HG03354 (cell line): Measurements from ENCODE around the gene CACNA2D3.

Source experiments
- ATAC-seq: cut with Tn5 transposase; IDR thresholded peaks from one replicate; pipeline ENCODE4 v1.9.1; 2021; ENCODE audit warnings: mild to moderate bottlenecking; ENCODE audit not compliant: unreplicated experiment, poor library complexity, severe bottlenecking

Gene CACNA2D3

DNA sequence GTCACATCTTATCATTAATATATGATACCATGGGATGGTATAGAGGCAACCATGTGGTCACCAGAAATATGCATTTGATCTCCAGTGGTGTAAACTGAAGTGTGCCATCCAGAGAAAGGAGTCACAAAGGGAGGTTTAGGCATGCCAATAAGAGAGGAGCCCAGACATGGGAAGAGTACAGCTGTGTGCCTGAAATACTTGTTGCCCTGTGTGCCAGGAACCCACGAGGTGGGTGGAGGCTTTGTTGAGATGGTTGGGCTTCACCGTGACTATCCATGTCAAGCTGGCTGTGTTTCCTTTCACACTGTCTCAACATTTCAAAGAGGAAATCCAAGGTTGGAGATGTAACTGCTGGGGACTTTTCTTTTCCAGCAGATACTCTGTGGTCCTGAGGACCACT lies 43.5 kb downstream of the CACNA2D3 start:
- no peak for ATAC-seq

DNA sequence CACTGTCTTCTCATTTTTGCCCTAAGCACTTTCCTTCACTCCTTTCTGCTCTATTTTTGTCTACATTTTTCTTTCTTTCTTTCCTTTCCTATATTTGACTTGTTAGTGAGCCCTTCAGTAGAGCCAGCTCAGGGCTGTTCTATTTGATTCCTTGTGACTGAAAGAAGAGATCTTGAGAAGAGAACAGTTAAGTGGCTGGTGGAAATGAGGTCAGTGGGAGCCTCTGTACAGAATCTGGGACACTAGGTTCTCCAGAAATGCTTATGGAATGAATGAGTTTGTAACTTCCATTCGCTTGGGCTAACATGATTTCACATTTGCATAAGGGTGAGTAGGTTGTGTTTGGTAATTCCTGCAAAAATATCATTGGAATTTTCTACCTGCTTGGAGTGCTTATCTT lies 45.6 kb downstream of the CACNA2D3 start:
- ATAC-seq: no peak

DNA sequence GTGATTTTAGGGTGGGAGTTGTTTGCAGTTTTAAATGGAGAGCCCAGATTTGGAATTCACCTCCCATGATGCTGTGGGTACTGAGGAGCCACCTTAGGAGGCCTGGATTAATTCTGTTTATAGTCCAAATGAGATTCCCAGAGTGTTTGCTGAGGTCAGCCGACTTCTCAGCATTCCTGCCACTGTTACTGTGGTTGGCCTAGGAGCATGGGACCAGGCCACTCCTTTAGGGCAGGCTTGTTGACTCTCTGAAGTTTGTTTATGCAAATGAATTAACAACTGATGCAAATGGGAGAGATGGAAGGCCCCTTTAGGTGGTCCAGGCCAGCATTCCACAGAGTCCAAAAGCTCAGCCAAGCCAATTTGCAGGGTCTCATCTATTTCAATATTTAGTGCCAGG lies 46.1 kb downstream of the CACNA2D3 start:
- no peak for ATAC-seq

DNA sequence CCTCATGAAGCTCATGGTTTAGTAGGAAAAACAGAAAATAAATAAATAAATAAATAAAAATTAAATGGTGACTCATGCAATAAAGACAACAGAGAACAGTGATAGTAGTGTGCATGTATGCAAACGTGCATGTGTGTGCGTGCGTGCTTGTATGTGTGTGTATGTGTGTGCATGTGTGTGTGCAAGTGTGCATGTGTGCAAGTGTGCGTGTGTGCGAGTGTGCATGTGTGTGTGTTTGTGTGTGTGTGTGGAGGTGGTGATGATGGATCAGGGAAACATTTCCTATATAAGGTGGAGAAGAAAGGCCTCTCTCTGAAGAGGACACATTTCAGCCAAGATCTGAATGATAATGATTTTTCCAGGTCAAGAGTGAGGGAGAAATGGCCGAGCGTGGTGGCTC lies 47.2 kb downstream of the CACNA2D3 start:
- ATAC-seq: no peak

DNA sequence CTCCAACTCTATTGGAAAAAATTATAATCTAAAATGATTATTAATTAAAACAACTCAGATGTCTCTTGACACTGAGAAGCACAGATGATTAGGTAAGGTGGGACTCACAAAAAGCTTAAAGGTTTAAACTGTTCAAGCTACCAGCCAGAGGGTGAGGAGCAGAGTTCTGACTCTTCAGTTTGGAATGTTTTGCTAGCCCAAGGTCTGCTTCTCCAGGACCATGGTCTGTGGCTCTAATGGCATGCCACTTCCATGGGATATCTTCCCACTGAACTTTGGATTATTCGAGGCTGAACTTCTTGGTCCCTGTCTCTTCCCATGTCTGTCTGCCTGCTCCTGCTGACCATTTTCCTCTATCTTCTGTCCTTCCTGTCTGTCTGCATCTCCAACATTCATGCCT lies 49.2 kb downstream of the CACNA2D3 start:
- no peak for ATAC-seq

DNA sequence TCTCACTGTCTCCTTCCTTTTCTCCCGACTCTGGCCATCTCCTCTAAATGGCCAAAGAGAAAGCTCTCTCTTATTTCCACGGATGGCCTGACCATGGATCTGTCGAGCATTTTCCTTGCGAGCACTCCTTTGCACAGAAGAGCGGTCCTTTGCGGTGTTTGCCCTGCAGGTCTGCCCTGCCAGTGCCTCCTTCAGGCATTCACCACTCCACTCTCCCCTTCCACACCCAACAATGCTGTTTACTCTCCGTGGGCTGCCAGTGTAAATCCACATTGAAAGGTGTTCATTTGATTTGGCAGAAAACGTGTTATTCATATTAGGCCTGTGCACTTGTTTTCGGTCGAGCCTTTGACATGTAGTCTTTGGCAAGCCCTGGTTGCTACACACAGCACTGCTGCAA lies 49.6 kb downstream of the CACNA2D3 start:
- ATAC-seq: no peak

DNA sequence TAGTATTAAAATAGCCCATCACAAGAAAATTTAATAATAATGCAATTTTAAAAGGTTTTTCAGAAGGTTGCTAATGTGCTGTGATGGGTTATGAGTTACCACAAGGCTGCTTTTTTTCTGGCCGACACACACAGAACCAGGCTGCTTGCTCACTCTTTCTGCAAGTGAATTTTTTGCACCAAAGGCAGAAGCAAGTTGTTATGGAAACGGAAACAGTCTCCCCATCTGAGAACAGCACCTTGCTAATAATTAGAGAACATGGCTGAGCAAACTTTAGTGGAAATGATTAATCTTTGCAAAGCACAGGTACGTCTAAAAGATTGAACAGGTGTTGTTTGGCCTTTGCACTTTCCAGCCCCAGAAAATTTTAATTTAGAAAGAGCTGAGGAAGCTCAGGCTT lies 51.0 kb downstream of the CACNA2D3 start:
- no peak for ATAC-seq

DNA sequence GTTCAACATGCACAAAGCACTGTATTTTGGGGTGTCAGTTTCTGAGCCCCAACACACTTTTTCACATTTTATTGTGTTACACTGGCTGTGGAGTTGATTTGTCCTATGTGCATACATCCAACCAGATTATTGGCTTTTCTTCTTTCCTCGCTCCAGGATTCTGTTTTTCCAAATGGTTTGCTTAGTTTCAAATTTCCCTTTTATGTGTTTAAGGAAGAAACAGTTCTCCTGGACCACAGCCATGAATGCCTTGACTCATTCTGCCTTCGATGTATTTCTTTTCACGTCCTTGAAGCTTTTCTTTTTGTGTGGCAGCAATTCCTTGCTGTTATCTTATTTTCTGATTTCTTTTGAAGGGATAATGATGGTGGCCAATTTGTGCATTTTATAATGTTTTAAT lies 53.8 kb downstream of the CACNA2D3 start:
- no peak for ATAC-seq

DNA sequence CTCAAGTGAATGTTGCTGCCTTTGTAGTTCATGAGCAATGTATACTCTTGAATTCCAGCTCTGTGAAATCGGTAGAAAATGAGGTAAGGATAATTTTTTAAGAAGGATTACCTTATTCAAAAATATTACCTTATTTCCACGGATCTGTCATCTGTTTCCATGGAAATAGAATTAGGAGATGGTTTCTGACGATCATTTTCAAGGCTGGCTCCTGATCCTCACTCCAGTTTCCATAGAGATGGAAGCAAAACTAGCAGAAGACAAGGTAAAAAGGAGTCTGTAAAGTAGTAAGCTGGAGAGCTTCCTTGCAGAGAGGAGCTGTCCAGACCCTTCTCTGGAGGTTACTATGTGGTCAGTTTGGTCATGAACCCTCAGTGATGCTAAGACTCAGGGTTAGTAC lies 55.5 kb downstream of the CACNA2D3 start:
- ATAC-seq: no peak

DNA sequence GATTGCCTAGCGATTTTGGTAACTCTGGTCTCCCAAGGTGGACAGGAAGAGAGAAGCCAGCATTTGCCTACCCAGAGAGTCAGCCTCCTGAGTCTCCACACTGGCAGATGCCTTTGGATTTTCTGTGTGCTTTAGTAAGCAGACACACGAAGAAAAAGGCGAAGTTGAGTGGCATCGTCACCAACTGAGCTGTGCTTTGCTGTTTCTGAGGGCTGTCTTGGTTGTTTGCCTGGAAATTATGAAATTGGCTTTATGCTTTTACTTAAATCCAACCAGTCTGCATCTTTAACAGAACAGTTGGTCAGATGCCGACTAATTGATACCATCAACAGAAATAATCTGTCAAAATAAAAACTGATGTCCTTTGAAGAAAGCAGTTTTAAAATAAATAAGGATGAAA lies 56.0 kb downstream of the CACNA2D3 start:
- no peak for ATAC-seq

DNA sequence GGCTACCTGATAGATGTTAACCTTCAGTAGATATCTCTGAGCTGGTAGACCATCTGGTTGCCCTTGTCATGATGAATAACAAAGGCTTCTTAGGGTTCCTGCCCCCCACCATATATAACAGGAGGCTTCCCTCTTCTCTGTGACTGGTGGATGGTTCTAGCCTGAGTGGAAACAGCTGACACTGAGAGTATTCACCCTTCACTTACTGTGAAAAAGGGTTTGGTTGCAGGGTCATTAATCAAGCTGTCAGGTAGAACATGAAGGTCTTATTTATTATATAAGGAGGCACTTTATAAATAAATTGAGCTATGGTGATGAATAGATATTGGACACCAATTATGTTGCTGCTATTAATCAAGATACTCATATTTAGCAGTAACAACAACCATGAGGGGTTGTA lies 58.6 kb downstream of the CACNA2D3 start:
- ATAC-seq: no peak

DNA sequence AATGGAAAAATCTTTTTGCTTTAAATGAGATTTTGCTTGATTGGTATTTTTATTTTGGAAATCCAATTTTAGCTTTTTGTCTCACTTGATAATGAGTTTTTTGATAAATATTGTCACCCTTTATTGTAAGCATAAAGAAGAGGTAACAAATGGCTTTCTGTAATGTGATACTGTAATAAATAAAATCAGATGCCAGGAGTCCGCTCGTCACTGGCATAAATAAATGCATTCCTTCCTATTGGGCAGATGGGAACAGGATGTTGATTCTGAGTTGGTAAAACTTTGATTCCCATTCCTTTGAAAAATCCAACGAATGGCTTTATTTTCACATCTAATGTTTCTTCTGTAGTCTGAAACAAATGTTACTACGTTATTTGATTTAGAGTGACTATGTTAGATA lies 59.9 kb downstream of the CACNA2D3 start:
- no peak for ATAC-seq

DNA sequence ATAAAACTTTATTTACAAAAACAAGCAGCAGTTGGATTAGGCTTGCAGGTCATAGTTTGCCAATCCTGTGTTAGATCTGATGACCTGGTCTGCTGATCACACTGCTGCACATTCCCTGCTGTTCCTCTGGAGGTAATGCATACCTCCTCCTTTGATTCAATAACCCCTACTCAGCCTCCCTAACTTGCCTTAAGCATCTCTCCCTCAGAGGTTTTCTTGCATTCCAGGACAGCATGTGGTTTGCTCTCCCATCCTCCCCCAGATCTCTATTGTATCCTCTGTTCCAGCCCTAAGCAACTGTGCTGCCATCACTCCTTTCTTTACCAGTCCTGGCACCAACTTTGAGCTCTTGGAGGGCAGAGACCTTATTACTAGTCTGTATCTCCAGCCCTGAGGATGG lies 63.4 kb downstream of the CACNA2D3 start:
- no peak for ATAC-seq

DNA sequence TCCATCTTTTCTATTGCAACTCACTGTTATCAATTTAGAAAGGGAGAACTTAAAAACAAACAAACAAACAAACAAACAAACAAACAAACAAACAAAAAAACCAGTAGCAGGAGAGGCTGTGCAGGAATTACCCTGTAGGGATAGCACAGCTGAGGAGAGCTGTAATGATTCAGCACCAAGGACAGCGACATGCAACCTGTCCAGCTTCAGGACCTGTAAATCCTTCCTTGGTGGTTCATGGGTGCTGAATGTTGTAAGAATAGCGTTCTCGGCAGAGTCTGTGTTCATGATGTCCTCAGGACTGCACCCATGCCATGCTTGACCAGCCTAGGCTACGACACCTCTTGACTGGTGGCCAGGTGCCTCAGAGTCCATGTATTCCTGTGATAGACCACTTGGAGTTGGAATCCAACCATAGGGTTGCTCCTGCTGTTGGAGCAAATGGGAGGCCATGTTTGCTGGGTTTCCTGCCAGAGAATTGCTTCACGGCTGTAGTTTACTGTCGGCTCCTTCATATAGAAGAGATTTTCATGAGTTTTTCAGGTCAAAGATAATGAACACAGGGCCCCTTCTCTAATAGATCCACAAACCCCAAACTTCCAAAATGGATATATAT lies 65.9 kb downstream of the CACNA2D3 start:
- ATAC-seq: no peak

DNA sequence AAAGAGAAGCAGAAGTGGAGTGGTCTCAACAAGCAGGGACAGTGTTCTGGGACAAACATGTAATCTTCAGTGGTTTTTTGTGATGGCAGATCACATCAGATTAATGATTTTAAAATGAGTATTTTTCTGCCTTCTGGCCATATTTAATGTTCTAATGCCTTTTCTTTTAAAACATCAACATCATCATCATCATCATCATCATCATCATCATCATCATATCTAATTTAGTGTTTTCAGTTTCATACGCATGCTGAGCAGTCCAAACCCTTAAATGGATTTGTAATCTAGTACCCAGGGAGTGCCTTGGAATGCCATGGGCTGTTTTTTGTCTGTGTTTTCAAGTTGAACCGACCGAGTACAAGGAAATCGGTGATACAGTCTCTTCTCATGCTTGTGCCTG lies 68.9 kb downstream of the CACNA2D3 start:
- ATAC-seq: no peak

DNA sequence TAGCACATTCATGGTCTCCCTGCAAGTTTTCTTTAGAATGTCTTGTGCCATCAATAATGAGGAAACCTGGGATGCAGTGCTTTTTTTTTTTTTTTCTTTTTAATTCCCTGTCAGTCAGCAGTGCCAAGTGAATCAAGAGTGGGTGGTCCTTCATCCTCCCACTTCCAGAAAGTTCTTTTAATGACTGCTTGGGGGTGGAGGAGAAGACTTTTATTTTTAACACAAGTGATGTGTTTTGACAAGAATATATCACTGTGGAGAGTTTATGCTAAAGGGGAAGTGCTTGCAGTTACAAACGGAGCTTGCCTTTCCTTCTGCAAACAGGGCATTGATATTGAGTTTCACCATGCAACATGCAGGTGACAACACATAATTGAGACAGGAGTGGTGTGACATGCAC lies 69.7 kb downstream of the CACNA2D3 start:
- ATAC-seq: no peak

DNA sequence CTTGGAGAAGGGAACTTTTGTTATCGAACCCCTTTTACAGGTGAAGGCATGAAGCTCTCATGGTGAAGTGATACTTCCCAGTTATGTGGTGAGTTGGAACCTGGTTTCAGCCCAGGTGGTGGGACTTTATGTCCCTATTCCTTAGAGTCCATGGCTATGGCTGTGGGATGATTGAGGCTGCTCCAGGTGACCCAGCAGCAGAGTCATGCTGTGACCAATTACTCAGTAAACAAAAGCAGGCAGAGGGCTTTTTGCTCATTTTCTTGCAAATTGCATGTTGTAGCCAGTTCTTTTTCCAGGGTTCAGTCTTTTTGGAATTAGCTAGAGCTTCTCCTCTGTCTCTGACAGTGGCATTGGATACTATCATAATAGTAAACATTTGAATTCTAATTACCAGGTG lies 70.7 kb downstream of the CACNA2D3 start:
- ATAC-seq: no peak

DNA sequence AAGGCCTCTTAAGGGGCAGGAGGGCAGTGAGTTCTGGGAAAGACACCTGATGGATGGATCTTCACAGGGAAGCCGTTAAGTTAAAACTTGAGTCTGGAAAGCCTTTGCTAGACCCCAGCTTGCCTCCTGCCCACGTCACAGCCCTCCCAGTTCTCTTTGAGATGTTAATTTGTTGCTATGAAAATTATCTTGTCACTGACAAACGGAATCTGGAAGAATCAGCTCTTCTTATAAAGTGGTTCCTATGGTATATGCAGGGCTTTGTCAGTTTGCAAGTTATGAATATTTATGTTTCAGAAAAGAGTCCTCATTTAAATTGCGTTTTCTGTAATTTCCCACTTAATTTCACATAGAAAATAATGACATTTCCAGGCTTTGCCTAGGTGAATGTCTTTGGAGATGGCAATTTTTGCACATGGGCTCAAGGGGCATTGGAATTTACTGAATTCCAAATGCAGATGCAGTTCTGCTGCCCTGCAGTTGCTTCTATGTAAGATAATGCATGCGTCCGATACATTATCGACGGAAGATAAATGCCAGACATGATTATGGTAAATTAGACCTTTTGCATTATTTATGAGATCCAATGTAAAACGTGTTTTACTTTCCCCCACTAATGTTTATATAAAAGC lies 74.1 kb downstream of the CACNA2D3 start:
- no peak for ATAC-seq

DNA sequence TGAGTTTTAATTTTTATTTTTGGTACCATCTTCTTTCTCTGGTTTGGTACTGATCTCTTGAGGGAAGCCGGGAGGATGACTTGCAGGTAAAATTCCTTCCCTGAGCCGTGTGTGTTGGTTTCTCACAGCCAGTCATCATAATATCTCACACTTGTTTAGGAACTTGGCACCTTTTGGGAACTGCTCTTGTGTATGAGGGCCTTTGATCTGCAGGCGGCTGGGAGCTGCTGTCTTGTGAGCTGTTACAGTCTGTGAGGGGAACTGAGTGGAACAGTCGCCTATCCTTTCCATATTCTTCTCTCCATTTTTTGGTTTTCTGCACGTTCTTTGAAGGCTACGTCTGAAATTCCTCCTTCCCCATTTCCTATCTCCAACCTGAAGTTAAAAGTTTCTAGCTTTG lies 75.2 kb downstream of the CACNA2D3 start:
- ATAC-seq: no peak

DNA sequence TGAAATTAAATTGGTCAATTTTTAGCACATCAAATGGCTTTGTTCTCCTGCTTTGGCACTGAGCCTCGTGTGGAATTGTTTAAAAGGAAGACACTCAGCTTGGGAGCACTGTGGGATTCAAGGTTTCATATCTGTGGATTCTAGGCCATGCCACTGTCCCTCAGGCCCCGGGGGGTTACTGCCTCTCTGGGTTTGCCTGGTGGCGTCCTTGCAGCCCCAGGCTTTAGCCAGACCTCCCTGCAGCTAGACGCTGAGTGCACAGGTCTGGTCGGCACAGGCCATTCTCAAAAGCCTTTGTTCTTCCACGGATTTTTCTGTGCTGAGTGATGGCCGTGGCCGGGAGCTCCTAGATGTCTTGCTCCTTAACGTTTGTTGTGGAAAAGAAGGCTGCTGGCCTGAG lies 76.2 kb downstream of the CACNA2D3 start:
- no peak for ATAC-seq

DNA sequence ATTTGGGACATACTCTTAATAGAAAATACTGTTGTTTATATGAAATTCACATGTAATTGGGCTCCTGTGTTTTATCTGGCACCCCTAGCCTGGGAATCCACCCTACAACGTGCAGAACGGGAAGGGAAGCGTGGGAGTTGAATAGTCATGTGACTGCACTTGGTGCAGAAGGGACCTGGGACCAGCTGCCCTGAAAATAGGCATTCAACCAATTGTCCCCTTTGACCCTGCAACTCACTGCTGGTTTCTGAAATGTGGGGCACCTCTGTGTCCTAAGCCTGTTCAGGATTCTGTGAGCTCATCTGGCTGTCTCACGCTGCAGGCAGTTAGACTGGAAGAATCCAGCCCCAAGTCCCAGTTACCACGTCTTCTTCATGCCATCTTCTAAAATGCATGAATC lies 79.7 kb downstream of the CACNA2D3 start:
- ATAC-seq: no peak

DNA sequence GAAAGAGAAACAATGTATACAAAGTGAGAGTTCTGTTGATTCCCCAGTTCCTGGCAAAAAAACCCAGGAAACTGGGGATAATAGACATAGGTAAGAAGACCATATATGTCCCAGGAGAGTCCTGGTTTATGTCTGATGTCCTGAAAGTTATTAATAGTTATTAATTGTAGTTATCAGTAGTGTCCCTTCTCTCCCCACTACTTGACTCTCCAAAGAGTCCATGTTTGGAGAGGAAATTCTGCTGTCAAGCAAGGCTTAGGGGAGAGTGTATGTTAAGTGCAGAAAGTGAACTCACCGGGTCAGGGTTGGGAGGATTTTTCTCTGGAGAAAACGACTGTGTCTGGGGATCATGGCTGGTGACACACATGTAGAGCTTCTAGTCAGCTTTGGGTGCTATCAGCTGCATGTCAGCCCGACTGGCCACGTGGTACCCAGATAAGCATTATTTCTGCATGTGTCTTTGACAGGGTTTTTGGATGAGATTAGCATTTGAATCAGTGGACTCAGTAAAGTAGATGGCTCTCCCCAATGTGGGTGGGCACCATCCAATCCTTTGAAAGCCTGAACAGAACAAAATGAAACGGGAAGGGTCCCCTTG lies 80.4 kb downstream of the CACNA2D3 start:
- ATAC-seq: no peak
